H9 (cell line): ENCODE results near the gene CDH6. TPM values are rescaled to one million over a fixed set of nuclear protein-coding genes. Genes with fewer than 3 reads are reported as not detected.

ENCODE experiments used
- DNase-seq: peaks from one replicate; pipeline ENCODE4 v3.0.0-alpha.2; 2017
- H2AFZ ChIP-seq: one replicate; pipeline ENCODE4 v1.6.1; 2013; ENCODE audit warnings: mild to moderate bottlenecking, low read length, control low read depth, moderate library complexity
- H2AK5ac ChIP-seq: 2 replicates; pipeline ENCODE4 v1.6.1; 2013; ENCODE audit warnings: low read length, control low read depth, mixed read lengths; ENCODE audit not compliant: insufficient read length
- H2BK120ac ChIP-seq: one replicate; pipeline ENCODE4 v1.6.1; 2013; ENCODE audit warnings: low read depth, mild to moderate bottlenecking, low read length, control low read depth, inconsistent platforms; ENCODE audit not compliant: poor library complexity, severe bottlenecking
- H2BK12ac ChIP-seq: 2 replicates; pipeline ENCODE4 v1.6.1; 2013; ENCODE audit warnings: low read length, control low read depth, mixed read lengths, low read depth; ENCODE audit not compliant: insufficient read length
- H2BK15ac ChIP-seq: 2 replicates; pipeline ENCODE4 v1.6.1; 2013; ENCODE audit warnings: low read depth, low read length, control low read depth
- H2BK20ac ChIP-seq: one replicate; pipeline ENCODE4 v1.6.1; 2013; ENCODE audit warnings: low read depth, mild to moderate bottlenecking, low read length, control low read depth, inconsistent platforms; ENCODE audit not compliant: poor library complexity, severe bottlenecking
- H2BK5ac ChIP-seq: 2 replicates; pipeline ENCODE4 v1.6.1; 2013; ENCODE audit warnings: low read length, control low read depth, mixed read lengths; ENCODE audit not compliant: insufficient read length
- H3K14ac ChIP-seq: 2 replicates; pipeline ENCODE4 v1.6.1; 2013; ENCODE audit warnings: low read length, control low read depth; ENCODE audit not compliant: insufficient read depth
- H3K18ac ChIP-seq: 2 replicates; pipeline ENCODE4 v1.6.1; 2013; ENCODE audit warnings: low read depth, mild to moderate bottlenecking, mixed read lengths, low read length, control low read depth; ENCODE audit not compliant: insufficient read length
- H3K23ac ChIP-seq: 2 replicates; pipeline ENCODE4 v1.6.1; 2013; ENCODE audit warnings: low read length, control low read depth, mixed read lengths, low read depth; ENCODE audit not compliant: insufficient read length
- H3K23me2 ChIP-seq: 2 replicates; pipeline ENCODE4 v1.6.1; 2013; ENCODE audit warnings: low read depth, mild to moderate bottlenecking, mixed read lengths, low read length, control low read depth; ENCODE audit not compliant: insufficient read length, poor library complexity, severe bottlenecking
- H3K27ac ChIP-seq: 2 replicates; pipeline ENCODE4 v1.5.1; 2013; ENCODE audit warnings: low read length, control low read depth, mixed read lengths, low read depth; ENCODE audit not compliant: insufficient read length
- H3K27me3 ChIP-seq: 2 replicates; pipeline ENCODE4 v1.6.1; 2013; ENCODE audit warnings: low read length, control low read depth, inconsistent platforms; ENCODE audit not compliant: insufficient read depth
- H3K4ac ChIP-seq: 2 replicates; pipeline ENCODE4 v1.6.1; 2013; ENCODE audit warnings: low read depth, mild to moderate bottlenecking, control low read depth, inconsistent platforms, low read length, moderate library complexity
- H3K4me1 ChIP-seq: 2 replicates; pipeline ENCODE4 v1.6.1; 2013; ENCODE audit warnings: low read length, control low read depth, inconsistent platforms; ENCODE audit not compliant: insufficient read depth
- H3K4me2 ChIP-seq: 2 replicates; pipeline ENCODE4 v1.6.1; 2013; ENCODE audit warnings: low read length, control low read depth, mixed read lengths; ENCODE audit not compliant: insufficient read length, insufficient read depth
- H3K56ac ChIP-seq: 2 replicates; pipeline ENCODE4 v1.6.1; 2013; ENCODE audit warnings: low read depth, mild to moderate bottlenecking, mixed read lengths, low read length, control low read depth; ENCODE audit not compliant: insufficient read length
- H3K79me1 ChIP-seq: 2 replicates; pipeline ENCODE4 v1.6.1; 2013; ENCODE audit warnings: low read depth, mild to moderate bottlenecking, moderate library complexity, low read length, control low read depth, inconsistent platforms; ENCODE audit not compliant: insufficient read depth, poor library complexity, severe bottlenecking
- H3K79me2 ChIP-seq: 2 replicates; pipeline ENCODE4 v1.6.1; 2013; ENCODE audit warnings: low read length, control low read depth, inconsistent platforms; ENCODE audit not compliant: insufficient read depth
- H3K9ac ChIP-seq: 2 replicates; pipeline ENCODE4 v1.6.1; 2013; ENCODE audit warnings: low read length, control low read depth, mixed read lengths; ENCODE audit not compliant: insufficient read length; ENCODE audit errors: extremely low read depth
- H3K9me3 ChIP-seq: one replicate; pipeline ENCODE4 v1.6.1; 2013; ENCODE audit warnings: low read depth, low read length, inconsistent platforms; ENCODE audit not compliant: control insufficient read depth
- H3T11ph ChIP-seq: one replicate; pipeline ENCODE4 v1.6.1; 2013; ENCODE audit warnings: mild to moderate bottlenecking, low read length, control low read depth, inconsistent platforms
- H4K20me1 ChIP-seq: one replicate; pipeline ENCODE4 v1.6.1; 2013; ENCODE audit not compliant: control insufficient read depth, insufficient read length, insufficient read depth
- H4K5ac ChIP-seq: 2 replicates; pipeline ENCODE4 v1.6.1; 2013; ENCODE audit warnings: low read depth, mild to moderate bottlenecking, mixed read lengths, low read length, control low read depth; ENCODE audit not compliant: insufficient read length
- H4K8ac ChIP-seq: replicated peaks from 2 replicates; pipeline ENCODE4 v1.6.1; 2013; ENCODE audit warnings: low read length, control low read depth, mixed read lengths, low read depth; ENCODE audit not compliant: insufficient read length
- H4K91ac ChIP-seq: 2 replicates; pipeline ENCODE4 v1.6.1; 2013; ENCODE audit warnings: low read depth, mild to moderate bottlenecking, moderate library complexity, mixed read lengths, low read length, control low read depth; ENCODE audit not compliant: insufficient read length
- H3K27ac Mint-ChIP-seq, 3 experiments: 2 replicates in 2 of 3; 3 replicates in 1 of 3; pipeline ENCODE4 v1.8.0; 2020 to 2021; ENCODE audit warnings: mixed read lengths in 3 of 3, mild to moderate bottlenecking in 1 of 3, moderate library complexity in 1 of 3
- H3K27me3 Mint-ChIP-seq: 2 replicates; pipeline ENCODE4 v1.8.0; 2021; ENCODE audit warnings: low read depth, mild to moderate bottlenecking, moderate library complexity, mixed read lengths
- H3K36me3 Mint-ChIP-seq, 3 experiments: 2 replicates in 2 of 3; 3 replicates in 1 of 3; pipeline ENCODE4 v1.8.0; 2020 to 2021; ENCODE audit warnings: low read depth in 3 of 3, mixed read lengths in 3 of 3; ENCODE audit not compliant: insufficient read depth in 1 of 3
- H3K4me1 Mint-ChIP-seq, 2 experiments: 2 replicates each; pipeline ENCODE4 v1.8.0; 2020; ENCODE audit warnings: mixed read lengths in 2 of 2
- H3K4me3 Mint-ChIP-seq, 2 experiments: 2 replicates in 1 of 2; 3 replicates in 1 of 2; pipeline ENCODE4 v1.8.0; 2020 to 2021; ENCODE audit warnings: mild to moderate bottlenecking in 2 of 2, mixed read lengths in 2 of 2, moderate library complexity in 1 of 2
- H3K9me3 Mint-ChIP-seq, 2 experiments: 2 replicates in 1 of 2; 3 replicates in 1 of 2; pipeline ENCODE4 v1.8.0; 2020; ENCODE audit warnings: mild to moderate bottlenecking in 2 of 2, mixed read lengths in 2 of 2, moderate library complexity in 1 of 2
- WGBS: extraction: QIAGEN DNeasy Blood & Tissue Kit; methylation state at CpG from one replicate; pipeline ENCODE4 v1.1.7; 2013; ENCODE audit warnings: missing lambda C conversion rate, low lambda C conversion rate, mixed read lengths; ENCODE audit not compliant: insufficient read length; ENCODE audit errors: extremely low coverage; 5-methylcytosine and 5-hydroxymethylcytosine counted together
- total RNA-seq: library from RNA; stranded (reverse); gene quantifications from 2 replicates; pipeline ENCODE4 v1.2.1, GENCODE V29; 2021
- TF ChIP-seq, protein P1 (sequence below): fragments of 200-600 bp; sonication (generic); conservative IDR thresholded peaks from 3 replicates; pipeline ENCODE4 v1.8.0; 2021; ENCODE audit warnings: antibody characterized with exemption, mild to moderate bottlenecking

Gene CDH6
- total RNA-seq, 1 experiment from 2014 or later = 11.7 TPM

DNA sequence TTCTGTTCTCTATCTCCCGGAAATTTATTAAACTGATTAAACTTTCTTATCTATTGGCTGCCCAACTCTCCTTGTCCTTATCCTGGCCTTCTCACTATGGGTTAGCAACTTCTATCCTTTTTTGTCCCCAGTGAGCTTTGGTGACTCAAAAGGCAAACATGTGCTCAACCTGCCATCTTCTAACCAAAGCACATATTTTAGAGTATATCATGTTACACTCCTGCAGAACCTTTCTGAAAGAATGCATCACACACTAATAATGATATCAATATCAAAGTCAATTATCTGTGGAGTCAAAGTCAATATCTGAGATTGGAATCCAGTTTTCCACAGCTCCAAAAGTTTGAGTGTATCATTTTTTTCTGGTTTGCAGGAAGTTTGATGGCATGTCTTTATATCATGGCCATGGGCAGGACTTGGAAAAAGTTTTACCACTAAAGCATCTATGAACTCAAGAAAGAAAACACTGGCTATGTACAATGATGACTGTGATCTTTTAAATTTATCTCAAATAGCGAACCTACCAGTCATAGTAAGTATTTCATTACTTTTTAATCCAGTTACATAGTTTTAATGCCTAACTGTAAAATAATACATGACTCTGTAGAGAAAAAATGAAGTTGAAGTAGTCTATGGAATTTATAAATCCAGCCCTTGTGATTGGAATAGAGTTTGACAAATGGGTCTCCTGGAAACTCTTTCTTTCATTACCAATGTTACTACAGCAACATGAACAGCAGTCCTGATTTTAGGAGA, 171.6 kb downstream of the CDH6 start:
- Histone ChIP-seq H4K20me1 (no peaks in the 10 kb centered on the region), H2BK15ac (no peak overlapping the region)

More for the DNA sequence above, 171.6 kb downstream of the CDH6 start:
- no peak overlapping the region for H3K14ac ChIP-seq
- no peak overlapping the region for H4K8ac ChIP-seq
- no peak overlapping the region for H3K56ac ChIP-seq
- H2BK12ac ChIP-seq = no peak overlapping the region
- H3K79me1 ChIP-seq = no peaks in the 10 kb centered on the region
- H4K5ac ChIP-seq = no peak overlapping the region
- Mint-ChIP-seq H3K27ac (no peak overlapping the region), H3K4me1 (peaks cover 18 to 22% of the 10 kb centered on the region in 2 experiments), H3K9me3 (peaks cover 0 to 7% of the 10 kb centered on the region in 2 experiments; a peak in 4 of 5 replicates), H3K4me3 (no peak overlapping the region), H3K36me3 (peaks cover 1 to 8% (median 4%) of the 10 kb centered on the region in 3 experiments; a peak in 6 of 7 replicates), H3K27me3 (no peaks in the 10 kb centered on the region)
- no peak overlapping the region for H2BK5ac ChIP-seq
- H3K79me2 ChIP-seq = no peaks in the 10 kb centered on the region
- no peak overlapping the region for H3K23ac ChIP-seq
- H3K27me3 ChIP-seq = no peaks in the 10 kb centered on the region
- TF ChIP-seq, protein P1, sequence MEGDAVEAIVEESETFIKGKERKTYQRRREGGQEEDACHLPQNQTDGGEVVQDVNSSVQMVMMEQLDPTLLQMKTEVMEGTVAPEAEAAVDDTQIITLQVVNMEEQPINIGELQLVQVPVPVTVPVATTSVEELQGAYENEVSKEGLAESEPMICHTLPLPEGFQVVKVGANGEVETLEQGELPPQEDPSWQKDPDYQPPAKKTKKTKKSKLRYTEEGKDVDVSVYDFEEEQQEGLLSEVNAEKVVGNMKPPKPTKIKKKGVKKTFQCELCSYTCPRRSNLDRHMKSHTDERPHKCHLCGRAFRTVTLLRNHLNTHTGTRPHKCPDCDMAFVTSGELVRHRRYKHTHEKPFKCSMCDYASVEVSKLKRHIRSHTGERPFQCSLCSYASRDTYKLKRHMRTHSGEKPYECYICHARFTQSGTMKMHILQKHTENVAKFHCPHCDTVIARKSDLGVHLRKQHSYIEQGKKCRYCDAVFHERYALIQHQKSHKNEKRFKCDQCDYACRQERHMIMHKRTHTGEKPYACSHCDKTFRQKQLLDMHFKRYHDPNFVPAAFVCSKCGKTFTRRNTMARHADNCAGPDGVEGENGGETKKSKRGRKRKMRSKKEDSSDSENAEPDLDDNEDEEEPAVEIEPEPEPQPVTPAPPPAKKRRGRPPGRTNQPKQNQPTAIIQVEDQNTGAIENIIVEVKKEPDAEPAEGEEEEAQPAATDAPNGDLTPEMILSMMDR = no peak
- no CpG with 5 or more reads among the region's 2 CpGs for WGBS
- H3K9me3 ChIP-seq = no peaks in the 10 kb centered on the region
- H3K18ac ChIP-seq = no peak overlapping the region
- no peak overlapping the region for H3K4ac ChIP-seq
- peaks cover 3% of the 10 kb centered on the region; the same call in 1 of the 2 replicates for H3K4me1 ChIP-seq
- no peak overlapping the region for H3T11ph ChIP-seq
- no peak overlapping the region for H3K9ac ChIP-seq
- no peak overlapping the region for H2AK5ac ChIP-seq
- H4K91ac ChIP-seq = no peak overlapping the region
- no peak overlapping the region for H2BK20ac ChIP-seq
- H3K27ac ChIP-seq = no peak overlapping the region
- H3K23me2 ChIP-seq = no peaks in the 10 kb centered on the region
- H2BK120ac ChIP-seq = no peak overlapping the region
- H2AFZ ChIP-seq = no peak overlapping the region
- no peak overlapping the region for H3K4me2 ChIP-seq
- no peak for DNase-seq
